Measurements from ENCODE around the gene NMNAT2. TPM values are rescaled to one million over a fixed set of nuclear protein-coding genes. Genes with fewer than 3 reads are reported as not detected.

The NMNAT2 gene
- total and polyA plus RNA-seq, 2 experiments from 2014 or later = 3.6 to 10.0 TPM

GRCh38 chr1:183450093-183450492 is 31.9 kb upstream of the NMNAT2 start (continued):
- no peak for TF ChIP-seq ZNF462 (CRISPR knock-in tag; IDR thresholded peaks at IDR 0.05)

GRCh38 chr1:183449223-183449770 is 31.1 kb upstream of the NMNAT2 start:
- Mint-ChIP-seq H3K4me3 (no peak overlapping the region), H3K4me1 (peaks cover under 1% of the 10 kb centered on the region; the same call in 1 of the 3 replicates), H3K27ac (no peak overlapping the region), H3K27me3 (ENCODE audit: insufficient read depth, low read depth, poor library complexity) (no peaks in the 10 kb centered on the region), H3K9me3 (no peaks in the 10 kb centered on the region), H3K36me3 (ENCODE audit: low read depth) (no peaks in the 10 kb centered on the region)
- Histone ChIP-seq H3K9me2 (ENCODE audit: insufficient read depth) (no peaks in the 10 kb centered on the region), H3K79me2 (replicated peaks; ENCODE audit: insufficient read depth) (no peaks in the 10 kb centered on the region), H3F3A (replicated peaks; ENCODE audit: low read depth) (no peaks in the 10 kb centered on the region), H4K20me1 (replicated peaks; ENCODE audit: insufficient read depth) (no peaks in the 10 kb centered on the region), H2AFZ (peak overlapping the region; percentile 28), H3K4me2 (no peak overlapping the region), H3K27me3 (ENCODE audit: insufficient read depth) (no peaks in the 10 kb centered on the region), H3K27ac (ENCODE audit: low read depth) (no peak overlapping the region), H3K36me3 (ENCODE audit: insufficient read depth) (no peaks in the 10 kb centered on the region), H3K4me3 (no peak overlapping the region), H3K4me1 (ENCODE audit: insufficient read depth) (peaks cover 6% of the 10 kb centered on the region; the same call in 1 of the 2 replicates)
- no peak for TF ChIP-seq CREB1 (CRISPR knock-in tag; IDR thresholded peaks at IDR 0.05; ENCODE audit: low read depth)
- DNase-seq (ENCODE audit: low spot score) (no peak), ATAC-seq (no peak)

DNA sequence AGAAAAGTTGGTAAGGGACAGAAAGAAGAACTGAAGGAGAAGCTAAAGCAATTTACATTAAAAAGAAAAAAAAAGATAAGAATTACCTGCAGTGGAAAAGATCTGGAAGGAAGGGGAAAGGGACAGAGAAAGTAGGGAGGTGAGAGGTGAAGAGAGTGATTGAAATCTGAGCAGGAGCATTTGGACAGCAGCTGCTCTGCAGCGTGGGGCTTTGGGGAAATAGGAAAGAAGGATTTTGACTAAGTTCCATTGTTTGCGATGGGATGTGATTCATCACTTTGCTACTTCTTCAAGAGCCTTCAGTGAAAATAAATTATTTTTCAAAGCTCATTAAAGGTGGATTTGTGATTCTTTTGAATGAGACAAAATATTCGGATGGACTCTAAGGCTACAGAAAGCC is 26.1 kb upstream of the NMNAT2 start:
- DNase-seq (ENCODE audit: low spot score) = no peak
- Mint-ChIP-seq H3K4me3 (no peak overlapping the region), H3K9me3 (no peaks in the 10 kb centered on the region), H3K27ac (no peak overlapping the region), H3K36me3 (ENCODE audit: low read depth) (no peaks in the 10 kb centered on the region), H3K4me1 (peaks cover 4% of the 10 kb centered on the region; the same call in 1 of the 3 replicates), H3K27me3 (ENCODE audit: insufficient read depth, low read depth, poor library complexity) (peaks cover 1% of the 10 kb centered on the region)
- TF ChIP-seq, protein P1, sequence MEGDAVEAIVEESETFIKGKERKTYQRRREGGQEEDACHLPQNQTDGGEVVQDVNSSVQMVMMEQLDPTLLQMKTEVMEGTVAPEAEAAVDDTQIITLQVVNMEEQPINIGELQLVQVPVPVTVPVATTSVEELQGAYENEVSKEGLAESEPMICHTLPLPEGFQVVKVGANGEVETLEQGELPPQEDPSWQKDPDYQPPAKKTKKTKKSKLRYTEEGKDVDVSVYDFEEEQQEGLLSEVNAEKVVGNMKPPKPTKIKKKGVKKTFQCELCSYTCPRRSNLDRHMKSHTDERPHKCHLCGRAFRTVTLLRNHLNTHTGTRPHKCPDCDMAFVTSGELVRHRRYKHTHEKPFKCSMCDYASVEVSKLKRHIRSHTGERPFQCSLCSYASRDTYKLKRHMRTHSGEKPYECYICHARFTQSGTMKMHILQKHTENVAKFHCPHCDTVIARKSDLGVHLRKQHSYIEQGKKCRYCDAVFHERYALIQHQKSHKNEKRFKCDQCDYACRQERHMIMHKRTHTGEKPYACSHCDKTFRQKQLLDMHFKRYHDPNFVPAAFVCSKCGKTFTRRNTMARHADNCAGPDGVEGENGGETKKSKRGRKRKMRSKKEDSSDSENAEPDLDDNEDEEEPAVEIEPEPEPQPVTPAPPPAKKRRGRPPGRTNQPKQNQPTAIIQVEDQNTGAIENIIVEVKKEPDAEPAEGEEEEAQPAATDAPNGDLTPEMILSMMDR (conservative IDR thresholded peaks at IDR 0.05; ENCODE audit: low read depth in 2 of 2) = no peak
- TF ChIP-seq EZH2 (IDR thresholded peaks at IDR 0.05; ENCODE audit: low read depth, unreplicated experiment) = no peak
- TF ChIP-seq, protein P2, sequence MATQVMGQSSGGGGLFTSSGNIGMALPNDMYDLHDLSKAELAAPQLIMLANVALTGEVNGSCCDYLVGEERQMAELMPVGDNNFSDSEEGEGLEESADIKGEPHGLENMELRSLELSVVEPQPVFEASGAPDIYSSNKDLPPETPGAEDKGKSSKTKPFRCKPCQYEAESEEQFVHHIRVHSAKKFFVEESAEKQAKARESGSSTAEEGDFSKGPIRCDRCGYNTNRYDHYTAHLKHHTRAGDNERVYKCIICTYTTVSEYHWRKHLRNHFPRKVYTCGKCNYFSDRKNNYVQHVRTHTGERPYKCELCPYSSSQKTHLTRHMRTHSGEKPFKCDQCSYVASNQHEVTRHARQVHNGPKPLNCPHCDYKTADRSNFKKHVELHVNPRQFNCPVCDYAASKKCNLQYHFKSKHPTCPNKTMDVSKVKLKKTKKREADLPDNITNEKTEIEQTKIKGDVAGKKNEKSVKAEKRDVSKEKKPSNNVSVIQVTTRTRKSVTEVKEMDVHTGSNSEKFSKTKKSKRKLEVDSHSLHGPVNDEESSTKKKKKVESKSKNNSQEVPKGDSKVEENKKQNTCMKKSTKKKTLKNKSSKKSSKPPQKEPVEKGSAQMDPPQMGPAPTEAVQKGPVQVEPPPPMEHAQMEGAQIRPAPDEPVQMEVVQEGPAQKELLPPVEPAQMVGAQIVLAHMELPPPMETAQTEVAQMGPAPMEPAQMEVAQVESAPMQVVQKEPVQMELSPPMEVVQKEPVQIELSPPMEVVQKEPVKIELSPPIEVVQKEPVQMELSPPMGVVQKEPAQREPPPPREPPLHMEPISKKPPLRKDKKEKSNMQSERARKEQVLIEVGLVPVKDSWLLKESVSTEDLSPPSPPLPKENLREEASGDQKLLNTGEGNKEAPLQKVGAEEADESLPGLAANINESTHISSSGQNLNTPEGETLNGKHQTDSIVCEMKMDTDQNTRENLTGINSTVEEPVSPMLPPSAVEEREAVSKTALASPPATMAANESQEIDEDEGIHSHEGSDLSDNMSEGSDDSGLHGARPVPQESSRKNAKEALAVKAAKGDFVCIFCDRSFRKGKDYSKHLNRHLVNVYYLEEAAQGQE (IDR thresholded peaks at IDR 0.05; ENCODE audit: unreplicated experiment) = peak; percentile 46
- H3K27me3 ChIP-seq (ENCODE audit: insufficient read depth) = no peaks in the 10 kb centered on the region
- H3K79me2 ChIP-seq (replicated peaks; ENCODE audit: insufficient read depth) = no peaks in the 10 kb centered on the region
- H3K4me1 ChIP-seq (ENCODE audit: insufficient read depth) = peaks cover 8% of the 10 kb centered on the region; the same call in 1 of the 2 replicates
- H4K20me1 ChIP-seq (replicated peaks; ENCODE audit: insufficient read depth) = no peaks in the 10 kb centered on the region
- H3F3A ChIP-seq (replicated peaks; ENCODE audit: low read depth) = no peaks in the 10 kb centered on the region
- peak; percentile 65 for ATAC-seq
- H3K4me3 ChIP-seq = no peak overlapping the region
- H2AFZ ChIP-seq = peak overlapping the region; percentile 15; the same call in 1 of the 2 replicates
- no peak overlapping the region for H3K27ac ChIP-seq (ENCODE audit: low read depth)
- no peaks in the 10 kb centered on the region for H3K36me3 ChIP-seq (ENCODE audit: insufficient read depth)
- no peak overlapping the region for H3K4me2 ChIP-seq
- no peaks in the 10 kb centered on the region for H3K9me2 ChIP-seq (ENCODE audit: insufficient read depth)
